ENCODE results near the gene LINC01488. TPM values are rescaled to one million over a fixed set of nuclear protein-coding genes. Genes with fewer than 3 reads are reported as not detected.

The LINC01488 gene
- total RNA-seq, 1 experiment from 2014 or later, result not detected

- ChIA-PET CTCF (no interaction called here), RAD21 (ENCODE audit: low non-redundant PET in 1 of 2, low total read pairs in 2 of 2, uncharacterized antibody in 2 of 2, unreplicated experiment in 2 of 2) (no interaction called here), POLR2A (no interaction called here)
- no peaks in the 10 kb centered on the region for H3K36me3 ChIP-seq (ENCODE audit: control insufficient read depth in 1 of 2, insufficient read depth in 2 of 2, low read length in 2 of 2)
- BruUV-seq (replicated peaks), result no TSS peak
- no peak overlapping the region for H3K27ac ChIP-seq (ENCODE audit: low read depth, low read length)
- no peak overlapping the region for H2AFZ ChIP-seq (ENCODE audit: low read depth, low read length, poor library complexity, severe bottlenecking)
- no peaks in the 10 kb centered on the region for H3K27me3 ChIP-seq (ENCODE audit: insufficient read depth, low read length)
- intact Hi-C loops (cut with micrococcal nuclease), result no loop called here
- DNase-seq (ENCODE audit: low read depth, low spot score), result no peak
- H4K20me1 ChIP-seq (ENCODE audit: insufficient read depth), result no peaks in the 10 kb centered on the region
- H3K4me3 ChIP-seq (replicated peaks in 1 of 2; ENCODE audit: low read depth in 1 of 2, low read length in 2 of 2), result no peak overlapping the region
- H3K4me2 ChIP-seq (ENCODE audit: low read length), result no peak overlapping the region
- H3K4me1 ChIP-seq (ENCODE audit: control insufficient read depth in 1 of 2, insufficient read depth in 2 of 2, low read length in 2 of 2), result peaks cover 0 to 25% of the 10 kb centered on the region in 2 experiments; a peak in 3 of 4 replicates
- no peaks in the 10 kb centered on the region for H3K9me3 ChIP-seq (ENCODE audit: control insufficient read depth in 1 of 2, insufficient read depth in 1 of 2, low read depth in 1 of 2, low read length in 2 of 2)
- H3K9me2 ChIP-seq (ENCODE audit: insufficient read depth), result no peaks in the 10 kb centered on the region
- TF ChIP-seq POLR2A (IDR thresholded peaks at IDR 0.05; ENCODE audit: borderline replicate concordance, extremely low read depth, insufficient read depth, insufficient read length) (no peak), CBX3 (IDR thresholded peaks at IDR 0.05; ENCODE audit: low read depth) (no peak), POLR2AphosphoS5 (IDR thresholded peaks at IDR 0.05; ENCODE audit: low read depth, low read length) (no peak)
- no peak for ATAC-seq
- H3K9ac ChIP-seq (ENCODE audit: low read length), result no peak overlapping the region
- no peaks in the 10 kb centered on the region for H3K79me2 ChIP-seq (ENCODE audit: insufficient read depth, low read length)
Measured at GRCh38 chr11:69512136-69512535, 30.7 kb downstream of the LINC01488 start.

- no peak for DNase-seq (ENCODE audit: low read depth, low spot score)
- intact Hi-C loops (cut with micrococcal nuclease), result no loop called here
- H2AFZ ChIP-seq (ENCODE audit: low read depth, low read length, poor library complexity, severe bottlenecking), result no peak overlapping the region
- TF ChIP-seq EZH2phosphoT487 (IDR thresholded peaks at IDR 0.05; ENCODE audit: borderline replicate concordance) (no peak), FOSL1 (IDR thresholded peaks at IDR 0.05; ENCODE audit: low read depth) (no peak), CEBPB (IDR thresholded peaks at IDR 0.05; ENCODE audit: low read depth) (no peak), CBX3 (IDR thresholded peaks at IDR 0.05; ENCODE audit: low read depth) (no peak), CTCF (IDR thresholded peaks at IDR 0.05 in 2 of 3, conservative IDR thresholded peaks at IDR 0.05 in 1 of 3; ENCODE audit: borderline replicate concordance in 1 of 3, insufficient read depth in 1 of 3, low read depth in 2 of 3, low read length in 2 of 3) (no peak), JUND (IDR thresholded peaks at IDR 0.05) (no peak), ELF1 (IDR thresholded peaks at IDR 0.05; ENCODE audit: borderline replicate concordance, low read depth) (no peak), EZH2 (IDR thresholded peaks at IDR 0.05) (no peak), SP1 (IDR thresholded peaks at IDR 0.05; ENCODE audit: low read depth) (no peak), ATF3 (IDR thresholded peaks at IDR 0.05) (no peak), POLR2A (IDR thresholded peaks at IDR 0.05; ENCODE audit: borderline replicate concordance, extremely low read depth, insufficient read depth, insufficient read length) (no peak), ZNF274 (IDR thresholded peaks at IDR 0.05; ENCODE audit: low read depth, low read length) (no peak), SRF (IDR thresholded peaks at IDR 0.05; ENCODE audit: low read depth) (no peak), YY1 (IDR thresholded peaks at IDR 0.05; ENCODE audit: extremely low read depth, insufficient replicate concordance, low read depth, low read length) (no peak), EGR1 (IDR thresholded peaks at IDR 0.05; ENCODE audit: low read depth) (no peak)
- H4K20me1 ChIP-seq (ENCODE audit: insufficient read depth), result no peaks in the 10 kb centered on the region
- no peaks in the 10 kb centered on the region for H3K36me3 ChIP-seq (ENCODE audit: control insufficient read depth in 1 of 2, insufficient read depth in 2 of 2, low read length in 2 of 2)
- no peak overlapping the region for H3K27ac ChIP-seq (ENCODE audit: low read depth, low read length)
- no peaks in the 10 kb centered on the region; a peak in 1 of 4 replicates for H3K9me3 ChIP-seq (ENCODE audit: control insufficient read depth in 1 of 2, insufficient read depth in 1 of 2, low read depth in 1 of 2, low read length in 2 of 2)
- no peaks in the 10 kb centered on the region for H3K27me3 ChIP-seq (ENCODE audit: insufficient read depth, low read length)
- no peaks in the 10 kb centered on the region for H3K79me2 ChIP-seq (ENCODE audit: insufficient read depth, low read length)
- H3K4me1 ChIP-seq (ENCODE audit: control insufficient read depth in 1 of 2, insufficient read depth in 2 of 2, low read length in 2 of 2), result peaks cover 0 to 25% of the 10 kb centered on the region in 2 experiments; a peak in 3 of 4 replicates
- ChIA-PET POLR2A (no interaction called here), RAD21 (ENCODE audit: low non-redundant PET in 1 of 2, low total read pairs in 2 of 2, uncharacterized antibody in 2 of 2, unreplicated experiment in 2 of 2) (no interaction called here), CTCF (no interaction called here)
- no peak overlapping the region for H3K4me2 ChIP-seq (ENCODE audit: low read length)
- H3K9ac ChIP-seq (ENCODE audit: low read length), result no peak overlapping the region
- no peak overlapping the region for H3K4me3 ChIP-seq (replicated peaks in 1 of 2; ENCODE audit: low read depth in 1 of 2, low read length in 2 of 2)
- H3K9me2 ChIP-seq (ENCODE audit: insufficient read depth), result no peaks in the 10 kb centered on the region
- BruUV-seq (replicated peaks), result no TSS peak
- ATAC-seq, result no peak
Measured at GRCh38 chr11:69512790-69513189, 31.3 kb downstream of the LINC01488 start.
